ENCODE data around the gene SLC31A1. TPM values are rescaled to one million over a fixed set of nuclear protein-coding genes. Genes with fewer than 3 reads are reported as not detected.
"Not testable (repeated sequence)": the region's sequence is repeated elsewhere in the genome, so short reads cannot be mapped to it uniquely, and the experiment has no call there.

SLC31A1 gene
- total RNA-seq, 1 experiment from 2014 or later = 28.5 TPM

- DNase-seq = no peak
- Histone ChIP-seq H3K27ac (no peak overlapping the region), H3K9me3 (replicated peaks) (no peaks in the 10 kb centered on the region), H3K27me3 (no peaks in the 10 kb centered on the region), H3K4me1 (no peaks in the 10 kb centered on the region), H3K4me3 (no peak overlapping the region), H3K36me3 (no peaks in the 10 kb centered on the region)
Measured at GRCh38 chr9:113237026-113237425, 15.7 kb downstream of the SLC31A1 start.

- no peak overlapping the region for H3K27ac ChIP-seq
- no peaks in the 10 kb centered on the region for H3K27me3 ChIP-seq
- H3K36me3 ChIP-seq = no peaks in the 10 kb centered on the region
- no peaks in the 10 kb centered on the region for H3K9me3 ChIP-seq (replicated peaks)
- no peak overlapping the region for H3K4me3 ChIP-seq
- DNase-seq = no peak
- no peaks in the 10 kb centered on the region for H3K4me1 ChIP-seq
Measured at GRCh38 chr9:113238202-113238858, 17.0 kb downstream of the SLC31A1 start.

GRCh38 chr9:113238859-113239232, 17.5 kb downstream of the SLC31A1 start:
- no peak overlapping the region for H3K27ac ChIP-seq
- DNase-seq = no peak

GRCh38 chr9:113241161-113241560, 19.8 kb downstream of the SLC31A1 start:
- Histone ChIP-seq H3K36me3 (no peaks in the 10 kb centered on the region), H3K4me1 (no peaks in the 10 kb centered on the region), H3K4me3 (no peak overlapping the region), H3K27me3 (no peaks in the 10 kb centered on the region), H3K9me3 (replicated peaks) (no peaks in the 10 kb centered on the region), H3K27ac (no peak overlapping the region)
- DNase-seq = no peak

More at GRCh38 chr9:113238859-113239232, 17.5 kb downstream of the SLC31A1 start:
- Histone ChIP-seq H3K27me3 (no peaks in the 10 kb centered on the region), H3K4me3 (no peak overlapping the region), H3K9me3 (replicated peaks) (no peaks in the 10 kb centered on the region), H3K4me1 (no peaks in the 10 kb centered on the region), H3K36me3 (no peaks in the 10 kb centered on the region)

GRCh38 chr9:113244556-113244955, 23.2 kb downstream of the SLC31A1 start:
- no peak for DNase-seq
- Histone ChIP-seq H3K4me1 (no peaks in the 10 kb centered on the region), H3K27ac (no peak overlapping the region), H3K27me3 (no peaks in the 10 kb centered on the region), H3K36me3 (peaks cover 3% of the 10 kb centered on the region; the same call in 1 of the 2 replicates), H3K9me3 (replicated peaks) (peaks cover 3% of the 10 kb centered on the region; the same call in 1 of the 2 replicates), H3K4me3 (no peak overlapping the region)

- Histone ChIP-seq H3K27me3 (no peaks in the 10 kb centered on the region), H3K4me3 (no peak overlapping the region), H3K36me3 (peaks cover 5% of the 10 kb centered on the region; the same call in 1 of the 2 replicates), H3K9me3 (replicated peaks) (peaks cover 3% of the 10 kb centered on the region; the same call in 1 of the 2 replicates), H3K4me1 (no peaks in the 10 kb centered on the region), H3K27ac (no peak overlapping the region)
- no peak for DNase-seq
Measured at GRCh38 chr9:113245894-113246293, 24.6 kb downstream of the SLC31A1 start.

GRCh38 chr9:113246928-113247327, 25.6 kb downstream of the SLC31A1 start:
- H3K27me3 ChIP-seq = no peaks in the 10 kb centered on the region
- no peak overlapping the region for H3K4me3 ChIP-seq
- H3K4me1 ChIP-seq = 0 out of 2 replicates have a peak, but pooled peaks cover 2% of the 10 kb centered on the region
- no peak overlapping the region for H3K27ac ChIP-seq
- peaks cover 3% of the 10 kb centered on the region; the same call in 1 of the 2 replicates for H3K9me3 ChIP-seq (replicated peaks)
- H3K36me3 ChIP-seq = peaks cover 5% of the 10 kb centered on the region; the same call in 1 of the 2 replicates
- no peak for DNase-seq

GRCh38 chr9:113247640-113248039, 26.3 kb downstream of the SLC31A1 start:
- no peak for DNase-seq
- Histone ChIP-seq H3K4me3 (no peak overlapping the region), H3K9me3 (replicated peaks) (peaks cover 3% of the 10 kb centered on the region; the same call in 1 of the 2 replicates)

GRCh38 chr9:113249661-113250060, 28.3 kb downstream of the SLC31A1 start:
- H3K4me3 ChIP-seq; H3K36me3 ChIP-seq; H3K27ac ChIP-seq; H3K9me3 ChIP-seq (replicated peaks); H3K27me3 ChIP-seq; DNase-seq; H3K4me1 ChIP-seq: not testable (repeated sequence)

More at GRCh38 chr9:113247640-113248039, 26.3 kb downstream of the SLC31A1 start:
- Histone ChIP-seq H3K27me3 (no peaks in the 10 kb centered on the region), H3K4me1 (0 out of 2 replicates have a peak, but pooled peaks cover 2% of the 10 kb centered on the region), H3K36me3 (peaks cover 5% of the 10 kb centered on the region; the same call in 1 of the 2 replicates), H3K27ac (no peak overlapping the region)

- Histone ChIP-seq H3K27ac (no peak overlapping the region), H3K4me1 (0 out of 2 replicates have a peak, but pooled peaks cover 2% of the 10 kb centered on the region), H3K9me3 (replicated peaks) (peaks cover 3% of the 10 kb centered on the region; the same call in 1 of the 2 replicates), H3K27me3 (no peaks in the 10 kb centered on the region), H3K36me3 (peaks cover 8% of the 10 kb centered on the region; the same call in 1 of the 2 replicates), H3K4me3 (no peak overlapping the region)
- no peak for DNase-seq
Measured at GRCh38 chr9:113250807-113251206, 29.5 kb downstream of the SLC31A1 start.

GRCh38 chr9:113254991-113255390, 33.6 kb downstream of the SLC31A1 start:
- peaks cover 32% of the 10 kb centered on the region for H3K36me3 ChIP-seq
- no peaks in the 10 kb centered on the region for H3K27me3 ChIP-seq
- 0 out of 2 replicates have a peak, but pooled peaks cover 2% of the 10 kb centered on the region for H3K4me1 ChIP-seq
- H3K9me3 ChIP-seq (replicated peaks) = no peaks in the 10 kb centered on the region; the same call in 1 of the 2 replicates
- no peak for DNase-seq
- no peak overlapping the region for H3K27ac ChIP-seq
- H3K4me3 ChIP-seq = no peak overlapping the region

- Histone ChIP-seq H3K4me3 (no peak overlapping the region), H3K36me3 (peaks cover 34% of the 10 kb centered on the region), H3K4me1 (0 out of 2 replicates have a peak, but pooled peaks cover 2% of the 10 kb centered on the region)
Measured at GRCh38 chr9:113255438-113255837, 34.1 kb downstream of the SLC31A1 start.

GRCh38 chr9:113257863-113258262, 36.5 kb downstream of the SLC31A1 start:
- DNase-seq = no peak
- Histone ChIP-seq H3K27me3 (no peaks in the 10 kb centered on the region), H3K36me3 (peaks cover 51% of the 10 kb centered on the region), H3K4me1 (no peaks in the 10 kb centered on the region; the same call in 1 of the 2 replicates), H3K4me3 (no peak overlapping the region), H3K9me3 (replicated peaks) (no peaks in the 10 kb centered on the region), H3K27ac (no peak overlapping the region)

More at GRCh38 chr9:113255438-113255837, 34.1 kb downstream of the SLC31A1 start:
- no peaks in the 10 kb centered on the region for H3K27me3 ChIP-seq
- H3K27ac ChIP-seq = no peak overlapping the region
- no peak for DNase-seq
- H3K9me3 ChIP-seq (replicated peaks) = no peaks in the 10 kb centered on the region; the same call in 1 of the 2 replicates

GRCh38 chr9:113258282-113258681, 36.9 kb downstream of the SLC31A1 start:
- no peaks in the 10 kb centered on the region for H3K9me3 ChIP-seq (replicated peaks)
- DNase-seq = no peak
- H3K27ac ChIP-seq = no peak overlapping the region
- peaks cover 51% of the 10 kb centered on the region for H3K36me3 ChIP-seq
- H3K4me3 ChIP-seq = no peak overlapping the region
- no peaks in the 10 kb centered on the region for H3K27me3 ChIP-seq
- no peaks in the 10 kb centered on the region; the same call in 1 of the 2 replicates for H3K4me1 ChIP-seq

GRCh38 chr9:113261917-113262671, 40.8 kb downstream of the SLC31A1 start:
- peaks cover 57% of the 10 kb centered on the region for H3K36me3 ChIP-seq
- H3K27me3 ChIP-seq = no peaks in the 10 kb centered on the region
- H3K9me3 ChIP-seq (replicated peaks) = no peaks in the 10 kb centered on the region
- no peak overlapping the region for H3K4me3 ChIP-seq
- peak in 1 of 2 experiments; percentile 26 for DNase-seq
- H3K27ac ChIP-seq = no peak overlapping the region
- H3K4me1 ChIP-seq = no peaks in the 10 kb centered on the region; the same call in 1 of the 2 replicates
